Breast epithelium (tissue), 3 donors: ENCODE data around the gene RNF212.

ENCODE experiments used
- CTCF ChIP-seq, 3 donors: fragments of 450-650 bp; IDR thresholded peaks; one replicate each; pipeline ENCODE4 v1.5.1; 2016 to 2017; ENCODE audit warnings: antibody characterized with exemption in 3 of 3, mild to moderate bottlenecking in 3 of 3, moderate library complexity in 3 of 3
- POLR2A ChIP-seq: fragments of 450-650 bp; IDR thresholded peaks from one replicate; pipeline ENCODE4 v1.6.1; 2016; ENCODE audit warnings: antibody characterized with exemption, mild to moderate bottlenecking, moderate library complexity
- POLR2AphosphoS5 ChIP-seq, 3 donors: sonication (generic); formaldehyde crosslinking; IDR thresholded peaks; one replicate each; pipeline ENCODE4 v1.6.1; 2017; ENCODE audit warnings: antibody characterized with exemption in 3 of 3

GRCh38 chr4:1038948-1039492, 74.3 kb downstream of the RNF212 start:
- TF ChIP-seq POLR2AphosphoS5 (IDR thresholded peaks at IDR 0.05) = no peak
- no peak for TF ChIP-seq CTCF (IDR thresholded peaks at IDR 0.05)
- no peak for TF ChIP-seq POLR2A
